AG08395 (cell line): ENCODE measurements around the gene EEF1A1.

Experiments
- DNase-seq: peaks from one replicate; pipeline ENCODE4 v3.0.0; 2012; ENCODE audit warnings: mixed read lengths, low spot score

Gene EEF1A1

DNA sequence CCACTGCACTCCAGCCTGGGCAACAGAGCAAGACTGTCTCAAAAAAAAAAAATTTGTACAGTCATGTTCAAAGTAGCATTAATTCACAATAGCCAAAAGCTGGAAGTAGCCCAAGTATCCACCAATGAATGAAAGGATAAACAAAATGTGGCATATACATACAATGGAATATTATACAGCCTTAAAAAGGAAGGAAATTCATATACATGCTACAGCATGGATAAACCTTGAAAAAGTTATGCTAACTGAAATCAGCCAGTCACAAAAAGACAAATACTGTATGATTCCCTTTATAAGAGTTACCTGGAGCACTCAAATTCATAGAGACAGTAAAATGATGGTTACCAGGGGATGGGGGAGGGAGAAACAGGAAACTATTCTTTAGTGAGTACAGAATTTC lies 15.7 kb downstream of the EEF1A1 start:
- no peak for DNase-seq

DNA sequence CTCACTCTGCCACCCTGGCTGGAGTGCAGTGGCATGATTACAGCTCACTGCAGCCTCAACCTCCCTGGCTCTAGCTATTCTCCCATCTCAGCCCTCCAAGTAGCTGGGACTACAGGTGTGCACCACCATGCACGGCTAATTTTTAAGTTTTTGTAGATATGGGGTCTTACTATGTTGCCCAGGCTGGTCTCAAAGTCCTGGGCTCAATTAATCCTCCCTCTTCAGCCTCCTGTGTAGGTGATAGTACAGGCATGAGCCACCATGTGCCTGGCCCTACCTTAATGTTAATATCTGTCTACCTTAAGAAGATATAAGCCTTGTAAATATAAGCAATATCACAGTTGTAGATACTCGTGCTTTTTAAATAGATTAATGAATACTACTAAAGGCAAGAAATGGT lies 16.7 kb downstream of the EEF1A1 start:
- DNase-seq: no peak

DNA sequence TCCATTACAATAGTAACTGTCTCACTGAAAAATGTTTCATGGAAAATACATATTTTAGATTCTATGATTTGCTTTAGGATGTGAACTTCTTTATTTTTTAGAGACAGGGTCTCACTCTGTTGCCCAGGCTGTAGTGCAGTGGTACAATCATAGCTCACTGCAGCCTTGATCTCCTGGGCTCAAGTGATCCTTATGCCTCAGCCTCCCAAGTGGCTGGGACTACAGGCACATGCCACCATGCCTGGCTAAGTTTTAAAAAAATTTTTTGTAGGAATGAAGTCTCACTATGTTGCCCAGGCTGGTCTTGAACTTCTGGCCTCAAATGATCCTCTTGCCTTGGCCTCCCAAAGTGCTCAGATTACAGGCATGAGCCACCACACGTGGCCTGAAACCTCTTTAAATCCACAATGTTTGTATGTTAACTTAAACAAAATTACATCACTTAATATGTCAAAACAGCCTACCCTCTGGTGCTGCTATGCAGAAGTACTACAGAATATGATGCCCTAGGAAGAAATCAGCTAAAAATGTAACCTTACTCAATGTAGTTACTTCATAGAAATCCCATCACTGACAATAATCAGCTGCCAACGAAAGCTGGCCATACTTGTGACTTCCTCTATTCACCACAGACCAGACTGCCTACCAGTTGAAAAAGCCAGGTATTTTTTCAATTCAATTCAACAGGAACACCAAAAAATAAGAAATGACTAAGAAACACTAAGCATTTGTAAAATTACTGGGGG lies 17.6 kb downstream of the EEF1A1 start:
- no peak for DNase-seq

DNA sequence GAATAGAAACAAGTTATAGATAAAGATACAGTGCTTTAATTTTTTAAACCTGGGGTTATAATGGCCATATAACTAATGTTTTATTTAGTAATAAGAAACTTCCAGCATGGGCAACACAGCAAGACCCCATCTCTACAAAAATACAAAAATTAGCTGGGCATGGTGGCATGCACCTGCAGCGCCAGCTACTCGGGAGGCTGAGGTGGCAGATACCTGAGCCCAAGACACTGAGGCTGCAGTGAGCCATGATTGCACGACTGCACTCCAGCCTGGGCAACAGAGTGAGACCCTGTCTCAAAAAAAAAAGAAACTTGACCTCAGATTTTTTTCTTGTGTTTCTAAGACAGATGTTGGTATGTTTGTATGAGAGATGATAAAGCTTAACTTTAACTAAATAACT lies 22.9 kb downstream of the EEF1A1 start:
- no peak for DNase-seq

DNA sequence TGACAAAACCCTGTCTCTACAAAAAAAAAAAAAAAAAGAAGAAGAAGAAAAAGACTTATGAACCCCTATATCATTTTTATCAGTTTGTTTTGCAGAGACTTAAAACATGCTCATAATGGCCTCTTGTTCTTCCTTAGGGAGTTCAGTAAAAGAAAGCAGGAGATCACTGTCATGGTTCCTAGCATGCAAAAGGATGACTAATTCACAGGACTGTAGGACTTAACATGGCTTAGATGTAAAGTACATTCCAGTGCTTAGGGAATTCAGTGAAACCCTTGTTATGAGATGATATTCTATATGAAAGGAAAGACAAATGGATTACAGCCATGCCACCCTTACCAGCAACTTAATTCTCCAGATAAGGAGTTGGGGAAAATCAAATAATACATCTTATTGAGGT lies 29.5 kb downstream of the EEF1A1 start:
- DNase-seq: no peak

DNA sequence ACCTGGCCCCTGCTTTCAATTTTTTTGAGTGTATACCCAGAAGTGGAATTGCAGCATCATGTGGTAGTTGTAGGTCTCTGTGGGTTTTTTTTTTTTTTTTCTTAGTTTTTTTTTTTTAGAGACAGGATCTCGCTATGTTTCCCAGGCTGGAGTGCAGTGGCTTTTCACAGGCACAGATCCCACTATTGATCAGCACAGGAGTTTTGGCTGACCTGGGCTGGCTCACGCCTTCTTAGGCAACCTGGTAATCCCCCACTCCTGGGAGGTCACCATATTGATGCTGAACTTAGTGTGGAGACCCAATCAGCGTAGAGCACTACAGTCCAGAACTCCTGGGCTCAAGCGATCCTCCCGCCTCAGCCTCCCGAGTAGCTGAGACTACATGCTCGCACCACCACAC lies 33.4 kb downstream of the EEF1A1 start:
- no peak for DNase-seq

DNA sequence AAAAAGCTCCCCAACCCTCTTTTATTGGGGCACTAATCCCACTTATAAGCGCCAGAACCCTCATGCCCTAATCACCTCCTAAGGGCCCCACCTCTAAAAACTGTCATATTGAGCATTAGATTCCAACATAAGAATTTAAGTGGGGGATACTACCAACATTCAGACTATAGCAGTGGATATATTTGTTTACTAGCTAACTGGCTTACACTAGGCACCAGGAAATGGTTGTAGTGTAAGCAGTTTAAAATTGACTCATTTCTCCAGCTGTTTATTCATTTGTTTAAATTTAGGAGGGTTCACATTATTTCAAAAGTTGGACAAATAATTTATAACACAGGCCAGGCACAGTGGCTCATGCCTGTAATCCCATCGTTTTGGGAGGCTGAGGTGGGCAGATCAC lies 36.4 kb downstream of the EEF1A1 start:
- DNase-seq: no peak

DNA sequence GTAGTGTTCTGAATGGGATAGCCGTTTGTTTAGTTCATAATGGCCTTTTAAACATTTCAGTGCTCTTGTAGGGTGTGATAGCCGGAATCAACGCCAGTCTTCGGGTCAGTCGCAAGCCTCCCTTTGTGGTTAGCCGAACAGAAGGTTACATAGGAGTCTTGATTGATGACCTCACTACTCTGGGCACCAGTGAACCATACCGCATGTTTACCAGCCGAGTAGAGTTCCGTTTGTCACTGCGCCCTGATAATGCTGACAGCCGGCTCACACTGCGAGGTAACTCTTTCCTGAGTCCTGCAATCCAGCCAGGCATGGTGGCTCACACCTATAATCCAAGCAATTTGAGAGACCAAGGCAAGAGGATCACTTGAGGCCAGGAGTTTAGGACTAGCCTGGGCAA lies 38.9 kb downstream of the EEF1A1 start:
- DNase-seq: no peak

DNA sequence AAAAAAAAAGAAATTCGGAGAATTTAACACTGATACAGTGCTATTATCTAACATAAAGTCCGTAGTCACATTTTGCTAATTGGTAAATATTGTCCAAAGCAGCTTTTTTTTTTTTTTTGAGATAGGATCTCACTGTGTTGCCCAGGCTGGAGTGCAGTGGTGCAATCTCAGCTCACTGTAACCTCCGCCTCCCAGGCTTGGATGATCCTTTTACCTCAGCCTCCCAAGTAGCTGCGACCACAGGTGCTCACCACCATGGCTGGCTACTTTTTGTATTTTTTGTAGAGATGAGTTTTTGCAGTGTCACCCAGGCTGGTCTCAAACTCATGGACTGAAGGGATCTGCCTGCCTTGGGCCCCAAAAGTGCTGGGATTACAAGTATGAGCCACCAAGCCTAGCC lies 43.4 kb downstream of the EEF1A1 start:
- no peak for DNase-seq

DNA sequence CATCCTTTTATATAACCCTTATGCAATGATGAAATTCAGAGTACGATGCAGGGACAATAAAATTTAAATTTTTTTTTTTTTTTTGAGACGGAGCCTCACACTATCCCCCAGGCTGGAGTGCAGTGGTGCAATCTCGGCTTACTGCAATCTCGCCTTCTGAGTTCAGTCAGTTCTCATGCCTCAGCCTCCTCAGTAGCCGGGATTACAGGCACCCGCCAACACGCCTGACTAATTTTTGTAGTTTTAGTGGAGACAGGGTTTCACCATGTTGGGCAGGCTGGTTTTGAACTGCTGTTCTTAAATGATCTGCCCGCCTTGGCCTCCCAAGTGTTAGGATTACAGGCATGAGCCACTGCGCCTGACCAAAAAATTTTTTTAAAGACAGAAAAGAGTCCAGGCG lies 44.1 kb downstream of the EEF1A1 start:
- DNase-seq: no peak

DNA sequence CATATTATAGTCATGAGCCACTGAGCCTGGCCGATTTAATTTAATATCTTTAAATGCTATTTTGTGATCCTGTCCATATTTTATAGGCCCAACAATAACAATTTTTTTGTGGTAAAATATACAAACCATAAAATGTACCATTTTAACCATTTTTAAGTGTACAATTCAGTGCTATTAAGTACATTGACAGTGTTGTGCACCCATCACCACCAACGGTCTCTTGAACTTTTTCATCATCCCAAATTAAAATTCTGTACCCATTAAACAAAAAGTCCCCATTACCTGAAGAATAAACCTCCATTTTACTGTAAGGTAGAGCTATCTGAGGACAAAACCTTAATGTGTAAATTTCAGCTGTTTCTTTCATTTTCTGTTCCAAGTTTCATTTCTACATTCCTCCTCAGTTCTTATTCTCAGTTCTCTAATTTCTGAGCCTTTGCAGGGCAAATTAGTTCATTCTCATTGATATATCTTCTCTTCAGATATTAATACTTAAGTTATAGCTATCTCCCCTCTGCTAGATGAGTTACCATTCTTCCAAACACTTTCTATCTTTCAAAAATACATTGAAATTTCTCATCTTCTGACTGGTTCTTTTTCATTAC lies 49.0 kb downstream of the EEF1A1 start:
- DNase-seq: no peak
